ENCODE data around the gene UIMC1. TPM values are rescaled to one million over a fixed set of nuclear protein-coding genes. Genes with fewer than 3 reads are reported as not detected.

UIMC1 gene
- total and polyA plus RNA-seq, 2 donors from 2014 or later, result 16.2 to 37.9 TPM

GRCh38 chr5:176856746-176857145 is 149.8 kb downstream of the UIMC1 start:
- H3K4me3 ChIP-seq (ENCODE audit: low read length in 3 of 3), result no peak overlapping the region
- H3K9me3 ChIP-seq (ENCODE audit: control insufficient read depth in 2 of 3, insufficient read depth in 1 of 3, low read length in 3 of 3), result no peaks in the 10 kb centered on the region
- DNase-seq, result no peak
- intact Hi-C loops (cut with DNase I), result no loop called here
- H3K9ac ChIP-seq (ENCODE audit: low read length in 3 of 3), result no peak overlapping the region
- H3K27ac ChIP-seq (ENCODE audit: low read depth in 2 of 2, low read length in 2 of 2), result no peak overlapping the region
- no peaks in the 10 kb centered on the region for H3K27me3 ChIP-seq (ENCODE audit: control insufficient read depth, insufficient read depth, low read length)
- no peak for FAIRE-seq
- TF ChIP-seq CTCF (IDR thresholded peaks at IDR 0.05; ENCODE audit: borderline replicate concordance, extremely low read depth, insufficient read depth), result no peak
- H3K36me3 ChIP-seq (ENCODE audit: control insufficient read depth in 2 of 3, insufficient read depth in 3 of 3, low read length in 3 of 3), result no peaks in the 10 kb centered on the region
- no peaks in the 10 kb centered on the region for H3K4me1 ChIP-seq (ENCODE audit: control insufficient read depth in 2 of 3, insufficient read depth in 2 of 3, low read depth in 1 of 3, low read length in 3 of 3)

GRCh38 chr5:176855598-176855997 is 151.0 kb downstream of the UIMC1 start:
- peak in 1 of 5 donors; percentile 54 for DNase-seq
- Histone ChIP-seq H3K27me3 (ENCODE audit: control insufficient read depth, insufficient read depth, low read length) (no peaks in the 10 kb centered on the region), H3K9me3 (ENCODE audit: control insufficient read depth in 2 of 3, insufficient read depth in 1 of 3, low read length in 3 of 3) (no peaks in the 10 kb centered on the region), H3K27ac (ENCODE audit: low read depth in 2 of 2, low read length in 2 of 2) (no peak overlapping the region), H3K4me1 (ENCODE audit: control insufficient read depth in 2 of 3, insufficient read depth in 2 of 3, low read depth in 1 of 3, low read length in 3 of 3) (no peaks in the 10 kb centered on the region), H3K9ac (ENCODE audit: low read length in 3 of 3) (no peak overlapping the region), H3K4me3 (ENCODE audit: low read length in 3 of 3) (no peak overlapping the region), H3K36me3 (ENCODE audit: control insufficient read depth in 2 of 3, insufficient read depth in 3 of 3, low read length in 3 of 3) (no peaks in the 10 kb centered on the region)
- FAIRE-seq, result no peak
- no peak for TF ChIP-seq CTCF (IDR thresholded peaks at IDR 0.05; ENCODE audit: borderline replicate concordance, extremely low read depth, insufficient read depth)
- intact Hi-C loops (cut with DNase I), result no loop called here

Other genes starting within 250 kb of the UIMC1 start
- gene UNC5A, start 196.2 kb downstream of the UIMC1 start, total RNA-seq, result 1.5 TPM
- gene UNC5A, start 196.2 kb downstream of the UIMC1 start, polyA plus RNA-seq (ENCODE audit: insufficient read depth, low read depth, low replicate concordance), result not detected
- gene HK3, start 107.4 kb downstream of the UIMC1 start, total RNA-seq, result 21.2 TPM
- gene HK3, start 107.4 kb downstream of the UIMC1 start, polyA plus RNA-seq (ENCODE audit: insufficient read depth, low read depth, low replicate concordance), result 2.0 TPM
- gene ZNF346, start 15.9 kb upstream of the UIMC1 start, total RNA-seq, result 19.2 TPM
- 9.5 TPM for gene ZNF346, start 15.9 kb upstream of the UIMC1 start, polyA plus RNA-seq (ENCODE audit: insufficient read depth, low read depth, low replicate concordance)
- 72.6 TPM for gene FGFR4, start 80.1 kb upstream of the UIMC1 start, total RNA-seq
- 50.2 TPM for gene FGFR4, start 80.1 kb upstream of the UIMC1 start, polyA plus RNA-seq (ENCODE audit: insufficient read depth, low read depth, low replicate concordance)
- 99.1 TPM for gene NSD1, start 127.0 kb upstream of the UIMC1 start, total RNA-seq
- 6.0 TPM for gene NSD1, start 127.0 kb upstream of the UIMC1 start, polyA plus RNA-seq (ENCODE audit: insufficient read depth, low read depth, low replicate concordance)